ENCODE data around the gene TARBP2.

GRCh38 chr12:53459097-53459496 lies 42.0 kb upstream of the TARBP2 start:
- TF ChIP-seq CTCF (conservative IDR thresholded peaks at IDR 0.05; ENCODE audit: low read depth, low read length) (no peak), EZH2 (IDR thresholded peaks at IDR 0.05; ENCODE audit: low read length, unreplicated experiment) (no peak), EZH2phosphoT487 (IDR thresholded peaks at IDR 0.05; ENCODE audit: borderline replicate concordance, low read length) (no peak)

Measured in PC-3 (cell line).